GM18873 (cell line): Measurements from ENCODE around the gene TBCK.

Experiments used
- ATAC-seq: cut with Tn5 transposase; IDR thresholded peaks from one replicate; pipeline ENCODE4 v1.9.1; 2021; ENCODE audit warnings: mild to moderate bottlenecking, moderate library complexity, moderate number of reproducible peaks; ENCODE audit not compliant: unreplicated experiment, low FRiP score

The TBCK gene

DNA sequence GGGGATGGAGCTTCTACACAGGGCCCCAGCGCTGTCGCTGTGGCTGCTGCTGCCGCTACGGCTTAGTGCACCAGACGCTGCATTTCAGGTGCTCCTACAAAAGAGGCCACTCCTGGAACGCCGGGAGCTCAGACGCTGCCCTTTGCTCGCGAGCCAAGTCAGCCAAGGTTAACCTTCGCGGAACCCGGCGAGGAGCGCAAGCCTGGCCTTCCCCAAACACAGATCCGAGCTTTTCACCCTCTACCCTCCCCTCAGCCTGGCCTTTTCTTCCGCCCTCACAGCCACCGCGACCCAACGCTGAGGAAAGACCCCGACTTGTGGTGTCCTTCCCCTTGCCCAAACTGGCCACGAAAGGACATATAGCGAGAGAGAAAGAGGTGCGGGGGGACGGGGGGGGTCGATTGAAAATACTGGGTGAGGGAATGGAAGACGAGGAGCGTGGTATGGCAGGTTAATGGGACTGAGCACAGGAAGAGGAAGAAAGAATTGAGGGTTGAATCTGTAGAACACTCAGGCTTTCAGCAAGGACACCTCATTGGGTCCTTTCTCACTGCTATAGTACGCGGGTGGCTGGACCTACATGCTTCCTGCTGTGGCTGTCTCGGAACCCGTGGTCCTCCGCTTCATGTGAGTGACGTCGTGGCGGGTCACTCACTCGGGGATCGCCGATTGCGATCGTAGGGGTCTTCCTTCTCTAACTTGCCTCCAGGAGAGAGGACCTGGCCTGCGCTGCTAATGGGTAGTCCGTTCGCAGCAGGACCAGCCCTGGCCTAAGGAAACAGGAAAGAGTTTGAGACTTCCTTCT lies at the start of gene TBCK, which contains the start of gene AIMP1:
TBCK (minus strand) TSS at position 242 of the 805 bp plus-strand sequence. CDS start 7,249 bp downstream, outside the sequence.
AIMP1 (plus strand) TSS at position 583 of the 805 bp plus-strand sequence. CDS start 8,460 bp downstream, outside the sequence.
- ATAC-seq = peak; percentile 80

DNA sequence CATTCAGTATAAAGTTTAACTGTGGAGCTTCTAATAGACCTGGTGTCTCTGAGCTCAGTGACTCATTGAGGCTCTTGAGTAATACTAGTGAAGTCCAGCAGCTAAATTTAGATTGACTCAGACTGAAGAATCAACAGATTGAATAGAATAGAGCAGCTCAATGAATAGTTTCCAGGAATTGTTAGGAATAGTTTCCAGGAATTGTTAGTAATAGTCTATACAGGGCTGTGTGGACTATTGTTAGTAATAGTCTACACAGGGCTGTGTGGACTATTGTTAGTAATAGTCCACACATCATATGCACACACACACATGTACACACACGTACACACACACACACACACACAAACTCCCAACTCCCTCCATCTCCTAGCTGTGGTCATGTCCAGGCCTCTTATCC lies 49.6 kb upstream of the TBCK start:
- no peak for ATAC-seq

DNA sequence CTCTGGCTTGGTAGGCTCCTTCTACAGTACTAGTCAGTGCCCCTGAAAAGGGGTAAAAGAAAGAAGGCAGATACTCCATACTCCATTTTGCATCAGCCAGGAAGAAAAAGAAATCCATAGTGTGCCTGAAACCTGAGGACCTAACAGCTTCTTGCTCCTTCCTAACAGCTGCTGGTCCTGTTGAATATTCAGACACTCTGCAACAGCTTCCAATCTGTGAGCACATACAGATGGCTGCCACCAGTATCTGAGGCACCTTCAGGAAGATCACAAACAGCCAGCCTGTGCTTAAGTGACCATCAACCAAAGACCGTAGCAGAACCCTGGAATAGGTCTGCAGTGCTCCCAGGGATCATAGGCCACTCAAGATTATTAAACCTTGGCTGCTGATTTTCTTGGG lies 48.3 kb upstream of the TBCK start:
- ATAC-seq = no peak

DNA sequence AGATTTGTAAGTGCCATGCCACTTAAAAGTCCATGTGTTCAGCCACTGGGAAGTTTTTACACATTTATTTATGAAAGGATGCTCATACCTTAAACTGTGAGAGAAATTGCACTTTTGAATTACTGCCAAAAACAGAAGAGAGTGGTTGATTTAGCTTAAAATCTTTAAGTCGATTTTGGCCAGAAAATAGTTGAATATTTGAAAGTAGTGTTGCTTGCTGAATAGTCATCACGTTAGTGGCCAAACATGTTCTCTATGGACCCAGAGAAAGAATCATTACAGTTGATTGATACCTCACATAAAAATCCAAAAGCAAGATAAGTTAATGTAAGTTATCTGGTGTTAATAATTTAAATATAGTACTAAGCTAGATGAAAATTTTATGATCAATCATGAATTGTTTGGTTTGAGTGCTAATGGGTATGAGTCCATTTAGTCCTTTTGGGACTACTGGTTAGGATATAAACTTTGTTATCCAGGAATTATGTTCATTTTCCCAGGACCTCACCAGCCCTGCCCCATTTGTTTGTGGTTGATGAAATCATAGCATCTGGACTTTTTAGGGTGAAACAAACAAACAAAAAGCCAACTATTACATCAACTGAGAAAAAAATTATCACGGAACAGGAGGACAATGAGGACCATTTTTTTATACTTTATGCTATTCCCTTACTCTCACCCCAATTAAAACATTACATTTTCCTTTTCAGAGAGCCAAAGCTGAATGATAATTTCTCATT lies 46.2 kb upstream of the TBCK start:
- no peak for ATAC-seq

DNA sequence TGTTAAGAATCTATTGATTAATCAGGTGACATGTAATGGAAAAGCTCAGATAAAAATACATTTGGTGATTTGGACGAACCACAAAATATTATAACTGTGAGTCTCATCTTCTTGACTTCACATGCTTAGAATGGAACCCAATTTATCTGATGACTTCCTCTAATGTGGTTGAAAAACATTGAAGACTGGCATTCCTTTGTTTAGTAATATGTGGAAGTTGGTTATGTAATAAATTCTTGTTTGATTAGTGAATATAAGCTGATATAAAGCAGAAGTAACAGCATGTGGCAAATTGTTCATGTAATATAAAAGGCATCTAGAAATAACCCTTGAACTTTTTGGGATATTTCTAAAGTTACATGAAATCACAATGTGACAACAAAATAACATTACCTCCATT lies 42.9 kb upstream of the TBCK start:
- ATAC-seq = no peak

DNA sequence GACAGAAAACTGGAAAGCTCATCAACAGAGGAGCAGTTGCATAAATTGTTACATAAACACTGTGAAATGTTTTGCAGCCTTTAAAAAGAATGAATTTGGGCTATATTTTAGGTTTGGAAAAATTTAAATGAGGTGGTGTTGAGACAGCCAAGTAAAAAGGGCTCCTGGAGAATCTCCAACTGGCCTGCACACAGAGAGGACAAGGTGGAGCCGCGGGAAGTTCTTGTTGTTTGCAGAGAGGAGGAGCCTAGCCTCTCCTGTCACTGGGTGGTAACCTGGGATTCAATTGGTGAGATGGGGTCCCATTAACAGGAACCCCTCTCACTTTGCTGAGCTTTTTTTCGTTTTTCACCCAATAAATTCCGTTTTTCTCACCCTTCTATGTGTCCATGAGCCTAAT lies 39.2 kb upstream of the TBCK start:
- ATAC-seq = no peak

DNA sequence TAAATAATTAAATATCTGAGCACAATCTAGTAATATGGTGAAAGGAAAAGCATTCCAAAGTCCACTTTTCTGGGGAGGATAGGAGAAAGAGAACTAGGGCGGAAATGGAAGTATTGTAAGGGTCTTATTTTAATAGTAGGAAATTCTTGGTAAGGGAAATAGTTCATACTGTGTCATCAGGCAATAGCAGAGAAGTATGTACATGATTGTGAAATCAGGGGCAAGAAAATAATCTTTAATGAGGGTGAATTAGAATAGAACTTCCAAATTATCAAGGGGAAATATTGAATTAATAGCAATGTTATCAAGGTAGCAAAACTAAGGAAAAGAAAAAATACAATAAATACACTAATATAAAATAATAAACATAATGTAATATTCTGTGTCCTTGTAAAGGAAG lies 37.8 kb upstream of the TBCK start:
- no peak for ATAC-seq

DNA sequence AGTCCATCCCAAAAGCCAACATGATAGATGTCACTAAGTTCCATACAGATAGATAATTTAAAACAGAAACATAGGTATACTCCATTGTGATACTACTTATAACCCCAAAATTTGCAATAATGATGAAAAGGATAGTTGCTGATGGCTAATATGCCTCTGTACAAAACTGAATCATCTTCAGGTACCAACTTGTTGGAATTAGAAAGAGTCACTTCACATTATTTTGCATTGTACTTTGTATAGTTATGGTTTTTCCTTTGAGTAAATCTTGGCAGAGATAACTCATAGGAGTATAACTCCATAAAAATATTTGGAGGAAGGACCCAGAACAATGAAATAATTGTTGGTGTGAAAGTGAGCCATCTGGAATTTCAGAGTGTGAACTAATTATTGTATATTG lies 35.0 kb upstream of the TBCK start:
- ATAC-seq = no peak

DNA sequence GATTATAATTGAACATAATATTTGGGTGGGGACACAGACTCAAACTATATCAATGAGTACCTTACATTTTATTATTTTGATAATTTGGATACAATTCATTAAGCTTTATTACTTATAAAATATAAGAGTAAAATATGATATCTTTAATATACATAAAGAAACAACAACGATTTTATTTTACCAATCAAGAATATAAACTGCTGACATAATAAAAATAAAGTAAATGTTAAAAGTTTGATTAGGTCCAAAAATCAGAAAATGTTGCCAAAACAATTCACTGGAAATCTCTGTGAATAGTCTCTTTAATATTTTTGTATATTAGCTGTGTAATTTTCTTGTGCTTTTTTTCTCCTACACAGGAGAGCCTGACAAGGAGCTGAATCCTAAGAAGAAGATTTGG lies 31.2 kb upstream of the TBCK start:
- no peak for ATAC-seq

DNA sequence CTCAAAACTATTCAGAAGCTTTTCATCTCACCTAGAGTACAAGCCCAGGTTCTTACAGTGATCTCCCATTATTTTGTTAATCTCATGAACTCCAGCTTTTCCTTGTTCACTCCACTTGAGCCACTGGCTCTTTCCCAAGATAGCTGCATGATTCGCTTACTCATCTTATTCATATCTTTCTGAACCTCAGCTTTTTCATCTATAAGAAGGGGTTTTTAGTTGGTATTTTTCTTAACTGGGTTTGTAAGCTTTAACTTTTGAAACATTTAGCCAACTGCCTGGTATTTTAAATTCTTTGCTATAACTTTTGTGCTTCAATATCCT lies 28.6 kb upstream of the TBCK start:
- ATAC-seq = no peak

DNA sequence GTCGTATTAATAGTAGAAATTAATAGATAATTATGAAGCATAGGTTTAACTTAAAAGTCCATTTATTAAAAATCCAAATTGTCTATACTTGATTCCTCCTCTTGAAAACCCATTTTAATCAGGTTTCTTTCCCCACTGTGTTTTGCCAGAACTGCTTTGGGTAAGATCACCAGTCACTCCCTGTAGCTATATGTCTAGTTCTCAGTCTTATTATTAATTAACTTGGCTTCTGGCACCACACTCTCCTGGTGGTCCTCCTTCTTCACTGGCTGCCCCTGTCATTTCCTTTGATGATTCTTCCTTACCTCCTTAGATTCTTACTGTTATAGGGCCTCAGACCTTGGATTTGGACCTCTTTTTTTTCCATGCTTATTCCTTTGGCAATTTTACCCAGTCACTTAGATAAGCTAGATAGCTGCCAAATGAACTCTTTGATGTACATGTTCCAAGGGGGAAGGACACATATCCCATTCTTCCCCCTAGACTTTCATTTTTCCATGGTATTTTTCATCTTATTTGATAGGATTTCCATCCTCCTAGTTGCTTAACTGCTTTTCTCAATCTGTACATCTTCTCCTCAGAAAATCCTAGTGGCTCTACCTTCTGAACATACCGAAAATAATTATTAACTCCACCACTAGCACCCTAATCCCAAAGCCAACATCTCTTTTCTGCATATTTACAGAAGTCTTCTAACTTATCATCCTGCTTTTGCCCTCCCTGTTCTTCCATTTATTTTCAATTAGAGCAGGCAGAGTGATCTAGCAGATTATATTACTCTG lies 28.0 kb upstream of the TBCK start:
- no peak for ATAC-seq

DNA sequence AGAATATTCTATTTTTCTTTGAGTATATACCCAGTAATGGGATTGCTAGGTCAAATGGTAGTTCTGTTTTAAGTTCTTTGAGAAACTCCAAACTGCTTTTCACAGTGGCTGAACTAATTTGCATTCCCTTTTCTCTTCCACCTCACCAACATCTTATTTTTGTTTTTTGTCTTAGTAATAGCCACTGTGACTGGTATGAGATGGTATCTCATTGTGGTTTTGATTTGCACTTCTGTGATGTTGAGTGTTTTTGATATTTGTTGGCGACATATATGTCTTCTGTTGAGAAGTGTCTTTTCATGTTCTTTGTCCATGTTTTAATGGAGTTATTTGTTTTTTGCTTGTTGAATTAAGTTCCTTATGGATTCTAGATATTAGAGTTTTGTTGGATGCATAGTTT lies 24.8 kb upstream of the TBCK start:
- ATAC-seq = no peak

DNA sequence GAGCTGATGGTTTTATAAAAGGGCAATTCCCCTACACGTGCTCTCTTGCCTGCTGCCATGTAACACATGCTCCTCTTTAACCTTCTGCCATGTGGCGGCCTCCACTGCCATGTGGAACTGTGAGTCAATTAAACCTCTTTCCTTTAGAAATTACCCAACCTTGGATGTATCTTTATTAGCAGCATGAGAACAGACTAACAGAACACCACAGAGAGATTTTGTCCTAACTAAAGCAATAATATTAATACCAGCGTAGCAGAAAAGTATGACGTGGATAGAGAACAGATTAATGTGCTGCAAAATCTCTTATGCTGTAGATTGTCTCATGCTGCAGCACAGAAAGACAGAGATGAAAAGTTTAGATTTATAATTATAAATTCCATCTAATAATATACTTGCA lies 23.4 kb upstream of the TBCK start:
- no peak for ATAC-seq

DNA sequence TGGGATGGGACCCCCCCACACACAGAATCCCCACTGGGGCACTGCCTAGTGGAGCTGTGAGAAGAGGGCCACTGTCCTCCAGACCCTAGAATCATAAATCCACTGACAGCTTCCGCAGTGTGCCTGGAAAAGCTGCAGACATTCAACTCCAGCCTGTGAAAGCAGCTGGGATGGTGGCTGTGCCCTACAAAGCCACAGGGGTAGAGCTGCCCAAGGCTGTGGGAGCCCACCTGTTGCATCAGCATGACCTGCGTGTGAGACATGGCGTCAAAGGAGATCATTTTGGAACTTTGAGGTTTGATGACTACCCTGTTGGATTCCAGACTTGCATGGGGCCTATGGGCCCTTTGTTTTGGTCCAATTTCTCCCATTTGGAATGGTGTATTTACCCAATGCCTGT lies 22.7 kb upstream of the TBCK start:
- no peak for ATAC-seq

DNA sequence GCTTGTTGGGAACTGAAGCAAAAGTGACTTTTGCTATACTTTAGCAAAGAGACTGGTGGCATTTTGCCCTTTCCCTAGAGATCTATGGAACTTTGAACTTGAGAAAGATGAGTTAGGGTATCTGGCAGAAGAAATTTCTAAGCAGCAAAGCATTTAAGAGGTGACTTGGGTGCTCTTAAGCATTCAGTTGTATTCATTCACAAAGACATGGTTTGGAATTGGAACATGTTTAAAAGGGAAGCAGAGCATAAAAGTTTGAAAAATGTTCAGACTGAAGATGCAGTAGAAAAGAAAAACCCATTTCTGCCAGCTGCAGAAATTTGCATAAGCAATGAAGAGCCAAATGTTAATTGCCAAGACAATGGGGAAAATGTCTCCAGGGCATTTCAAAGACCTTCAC lies 21.9 kb upstream of the TBCK start:
- no peak for ATAC-seq

DNA sequence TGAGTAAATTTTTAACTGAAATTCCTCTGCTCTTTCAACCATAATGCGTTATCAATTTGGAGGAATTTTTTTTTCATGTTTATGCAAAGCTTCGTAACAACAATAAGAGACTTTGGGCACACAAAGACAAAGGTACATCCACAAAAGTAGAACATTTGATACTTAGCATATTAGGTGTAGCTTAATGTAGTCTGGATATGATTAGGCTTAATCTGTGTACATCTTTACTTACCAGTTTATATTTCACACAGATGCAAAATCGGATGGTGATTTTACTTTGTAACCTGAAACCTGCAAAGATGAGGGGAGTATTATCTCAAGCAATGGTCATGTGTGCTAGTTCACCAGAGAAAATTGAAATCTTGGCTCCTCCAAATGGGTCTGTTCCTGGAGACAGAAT lies 20.6 kb upstream of the TBCK start:
- ATAC-seq = no peak

DNA sequence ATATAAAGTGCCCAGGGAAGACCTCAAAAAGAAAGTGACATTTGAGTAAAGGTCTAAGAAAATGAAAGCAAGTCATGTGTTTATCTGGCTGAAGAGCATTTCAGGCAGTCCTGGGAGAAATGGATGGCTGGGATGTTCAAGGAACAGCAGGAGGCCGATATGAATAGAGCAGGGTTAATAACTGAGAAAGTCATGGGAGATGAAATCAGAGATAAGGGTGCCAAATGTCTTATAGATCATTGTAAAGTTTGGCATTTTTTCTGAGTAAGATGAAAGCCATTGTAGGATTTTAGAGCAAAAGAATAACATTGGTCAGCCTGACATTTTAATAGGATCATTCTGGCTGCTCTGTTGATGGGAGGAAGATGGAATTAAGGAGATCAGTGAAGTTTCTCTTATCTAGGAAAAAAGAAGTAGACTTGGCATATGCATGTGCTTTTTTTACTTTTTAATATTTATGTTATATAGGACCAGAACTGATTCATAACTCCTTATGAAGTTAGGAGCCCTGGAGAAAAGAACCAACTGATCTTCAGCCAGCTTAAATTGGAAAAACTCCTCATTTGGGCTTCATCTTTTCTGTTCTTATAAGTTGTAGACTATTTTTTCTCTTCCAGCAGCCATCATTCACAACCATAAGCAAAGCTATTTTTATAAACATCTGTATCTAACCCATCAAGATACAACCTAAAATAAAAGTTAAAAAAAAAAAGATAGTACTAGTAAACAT lies 18.9 kb upstream of the TBCK start:
- no peak for ATAC-seq

DNA sequence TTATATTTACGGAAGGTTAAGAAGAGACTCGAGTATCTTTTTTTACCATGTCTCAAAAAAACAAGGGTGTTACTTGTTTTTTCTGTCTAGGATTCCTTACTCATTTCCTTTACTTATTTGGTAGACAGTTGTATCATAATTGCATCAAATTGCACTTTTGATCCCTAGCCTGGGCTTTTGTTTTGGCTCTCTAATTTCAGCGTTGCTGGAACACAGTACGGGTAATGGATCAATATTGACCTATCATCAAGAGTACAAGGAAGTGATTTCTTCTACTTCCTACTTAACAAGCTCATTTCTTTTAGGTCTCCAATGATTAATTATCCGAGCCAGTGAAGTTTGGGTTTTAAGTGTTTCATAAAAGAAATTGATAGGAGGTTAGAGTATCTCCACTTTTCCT lies 17.2 kb upstream of the TBCK start:
- ATAC-seq = no peak

DNA sequence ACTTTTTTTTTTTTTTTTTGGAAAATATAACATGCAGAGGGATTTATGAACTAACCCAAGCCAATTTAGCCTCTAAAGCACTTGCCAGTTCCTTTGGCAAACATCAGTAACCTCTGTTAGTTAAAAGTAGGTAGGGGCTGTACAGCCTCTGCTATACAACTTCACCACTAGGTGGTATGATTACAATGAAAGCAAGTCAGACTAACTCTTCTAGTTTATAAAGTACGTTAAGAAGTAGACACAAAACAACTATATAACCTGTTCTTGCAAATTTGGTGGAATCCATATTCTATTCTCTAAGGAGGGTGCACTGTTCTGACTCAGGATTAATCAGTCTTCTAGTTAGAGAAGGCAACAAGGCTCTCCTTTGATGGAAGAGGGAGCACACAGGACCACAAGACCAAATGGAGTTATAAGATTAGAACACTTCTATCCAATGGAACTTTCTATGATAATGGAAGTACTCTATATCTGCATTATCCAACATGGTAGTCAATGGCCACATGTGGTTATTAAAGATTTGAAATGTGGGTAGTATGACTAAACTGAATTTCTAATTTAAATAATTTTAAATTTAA lies 13.1 kb upstream of the TBCK start:
- peak; percentile 66 for ATAC-seq

DNA sequence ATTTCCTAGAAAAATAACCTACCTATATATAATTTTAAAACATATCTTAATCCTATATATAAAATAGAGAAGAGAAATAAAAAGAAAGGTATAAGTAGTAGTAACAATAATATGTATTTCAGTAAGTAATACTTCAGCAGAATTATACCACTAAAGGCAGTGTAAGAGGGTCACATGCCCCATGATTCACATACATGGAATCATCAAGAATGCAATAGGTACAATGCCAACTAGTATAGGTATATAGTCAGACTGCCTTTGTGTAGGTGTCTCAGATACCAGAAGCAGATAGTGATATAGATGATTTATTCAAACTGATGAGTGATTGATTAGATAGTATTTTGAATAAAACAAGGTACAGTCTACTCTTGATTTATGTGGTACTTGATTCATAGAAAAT lies 9.8 kb upstream of the TBCK start:
- no peak for ATAC-seq
